22Rv1 (cell line): ENCODE data around the gene RER1.

ENCODE experiments used
- H3K27ac ChIP-seq: fragments of 450-650 bp; 2 replicates; pipeline ENCODE4 v1.5.1; 2017
- CTCF ChIP-seq: fragments of 450-650 bp; IDR thresholded peaks from 2 replicates; pipeline ENCODE4 v1.5.1; 2017; ENCODE audit warnings: mild to moderate bottlenecking
- ZFX ChIP-seq: fragments of 450-650 bp; IDR thresholded peaks from 2 replicates; pipeline ENCODE4 v1.6.1; 2017; ENCODE audit warnings: antibody characterized with exemption, borderline replicate concordance

RER1 gene

GRCh38 chr1:2384130-2384860, 7.3 kb upstream of the RER1 start:
- no peak overlapping the region for H3K27ac ChIP-seq
- TF ChIP-seq CTCF, result no peak
- TF ChIP-seq ZFX, result no peak

GRCh38 chr1:2384941-2385481, 6.6 kb upstream of the RER1 start:
- H3K27ac ChIP-seq, result no peak overlapping the region
- TF ChIP-seq CTCF (no peak), ZFX (no peak)

DNA sequence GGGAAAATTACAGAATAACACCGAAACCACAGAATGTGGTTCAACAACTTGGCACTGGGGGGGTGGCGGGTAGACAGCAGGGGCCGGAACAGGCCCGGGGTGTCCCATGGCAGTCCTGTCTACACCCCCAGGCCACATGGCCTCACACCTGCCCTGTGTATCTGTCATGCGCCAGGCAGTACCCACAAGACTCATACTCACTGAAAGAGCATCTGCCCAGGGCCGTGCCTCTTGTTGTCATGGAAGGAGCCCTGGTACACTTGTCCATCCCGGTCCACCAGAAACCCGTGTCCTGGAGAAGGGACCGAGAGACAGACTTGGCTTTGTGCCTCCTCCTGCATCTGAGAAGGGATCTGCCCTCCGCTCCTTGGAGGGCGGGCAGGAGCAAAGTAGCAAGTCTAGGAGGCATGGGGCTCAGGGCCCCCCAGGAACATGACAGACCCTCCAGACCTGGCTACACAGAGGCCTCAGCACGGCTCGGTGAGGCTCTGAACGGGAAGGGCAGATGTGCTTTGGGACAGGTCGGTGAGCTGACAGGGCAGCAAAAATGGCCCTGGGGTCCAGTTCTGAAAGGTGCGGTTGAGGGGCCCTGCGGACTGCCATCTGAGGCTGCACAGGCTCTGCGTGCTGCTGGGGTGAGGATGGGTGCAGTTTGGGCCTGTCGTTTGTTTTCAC, 5.9 kb upstream of the RER1 start:
- TF ChIP-seq CTCF (no peak), ZFX (no peak)
- H3K27ac ChIP-seq, result no peak overlapping the region

- H3K27ac ChIP-seq, result no peak overlapping the region
- TF ChIP-seq CTCF, result no peak
- no peak for TF ChIP-seq ZFX
These were observed 4.7 kb upstream of the RER1 start for GRCh38 chr1:2386636-2387611.

GRCh38 chr1:2388004-2388913, 3.4 kb upstream of the RER1 start:
- no peak for TF ChIP-seq CTCF
- no peak for TF ChIP-seq ZFX

GRCh38 chr1:2389644-2390043, 2.0 kb upstream of the RER1 start:
- TF ChIP-seq ZFX (no peak), CTCF (no peak)
- peak overlapping the region; percentile 90; the same call in 1 of the 2 replicates for H3K27ac ChIP-seq

More at GRCh38 chr1:2388004-2388913, 3.4 kb upstream of the RER1 start:
- no peak overlapping the region for H3K27ac ChIP-seq
